HepG2 (cell line): Measurements from ENCODE around the gene METTL26.

Source experiments
- CENPX ChIP-seq: sonication (generic); formaldehyde crosslinking; IDR thresholded peaks from 2 replicates; pipeline ENCODE4 v1.9.0; 2021; ENCODE audit warnings: mild to moderate bottlenecking, missing genetic modification reagents, moderate library complexity
- EP300 ChIP-seq, 3 experiments: sonication (generic) in 1 of 3; formaldehyde crosslinking in 1 of 3; IDR thresholded peaks; 2 replicates each; pipeline versions ENCODE4 v1.5.1 to v1.6.1; 2011 to 2020; ENCODE audit warnings: low read depth in 2 of 3, low read length in 2 of 3, borderline replicate concordance in 1 of 3, improper control_type of control experiment in 1 of 3, mild to moderate bottlenecking in 1 of 3, missing genetic modification reagents in 1 of 3, moderate library complexity in 1 of 3
- GABPA ChIP-seq, 2 experiments: IDR thresholded peaks; 2 replicates each; pipeline ENCODE4 v1.6.1; 2011 to 2016; ENCODE audit warnings: low read depth in 2 of 2, low read length in 1 of 2, missing biosample characterization in 1 of 2, missing genetic modification characterization in 1 of 2
- HMG20A ChIP-seq: IDR thresholded peaks from 2 replicates; pipeline ENCODE4 v1.6.1; 2016; ENCODE audit warnings: borderline replicate concordance
- KAT8 ChIP-seq: IDR thresholded peaks from 2 replicates; pipeline ENCODE4 v1.6.1; 2016; ENCODE audit warnings: missing genetic modification reagents, missing compliant biosample characterization
- NFYB ChIP-seq: sonication (generic); formaldehyde crosslinking; IDR thresholded peaks from 2 replicates; pipeline ENCODE4 v1.4.0; 2020; ENCODE audit warnings: missing genetic modification reagents
- SRF ChIP-seq: IDR thresholded peaks from 2 replicates; pipeline ENCODE4 v1.6.1; 2011; ENCODE audit warnings: mild to moderate bottlenecking, low read depth, low read length, moderate library complexity
- TCF7L2 ChIP-seq: IDR thresholded peaks from 2 replicates; pipeline ENCODE4 v1.6.1; 2011; ENCODE audit warnings: mild to moderate bottlenecking, low read depth, low read length, moderate library complexity
- ZBTB21 ChIP-seq: sonication (generic); formaldehyde crosslinking; IDR thresholded peaks from 2 replicates; pipeline ENCODE4 v1.4.0; 2020; ENCODE audit warnings: missing genetic modification reagents
- ZNF883 ChIP-seq: sonication (generic); formaldehyde crosslinking; IDR thresholded peaks from 2 replicates; pipeline ENCODE4 v1.5.1; 2020; ENCODE audit warnings: mild to moderate bottlenecking, missing genetic modification reagents; ENCODE audit errors: not compliant biosample characterization
- TF ChIP-seq, protein P1 (sequence below): fragments of 450-650 bp; IDR thresholded peaks from 2 replicates; pipeline ENCODE4 v1.6.1; 2016
- TF ChIP-seq, protein P2 (sequence below): sonication (generic); formaldehyde crosslinking; IDR thresholded peaks from 2 replicates; pipeline ENCODE4 v1.4.0; 2020; ENCODE audit warnings: missing genetic modification reagents

DNA sequence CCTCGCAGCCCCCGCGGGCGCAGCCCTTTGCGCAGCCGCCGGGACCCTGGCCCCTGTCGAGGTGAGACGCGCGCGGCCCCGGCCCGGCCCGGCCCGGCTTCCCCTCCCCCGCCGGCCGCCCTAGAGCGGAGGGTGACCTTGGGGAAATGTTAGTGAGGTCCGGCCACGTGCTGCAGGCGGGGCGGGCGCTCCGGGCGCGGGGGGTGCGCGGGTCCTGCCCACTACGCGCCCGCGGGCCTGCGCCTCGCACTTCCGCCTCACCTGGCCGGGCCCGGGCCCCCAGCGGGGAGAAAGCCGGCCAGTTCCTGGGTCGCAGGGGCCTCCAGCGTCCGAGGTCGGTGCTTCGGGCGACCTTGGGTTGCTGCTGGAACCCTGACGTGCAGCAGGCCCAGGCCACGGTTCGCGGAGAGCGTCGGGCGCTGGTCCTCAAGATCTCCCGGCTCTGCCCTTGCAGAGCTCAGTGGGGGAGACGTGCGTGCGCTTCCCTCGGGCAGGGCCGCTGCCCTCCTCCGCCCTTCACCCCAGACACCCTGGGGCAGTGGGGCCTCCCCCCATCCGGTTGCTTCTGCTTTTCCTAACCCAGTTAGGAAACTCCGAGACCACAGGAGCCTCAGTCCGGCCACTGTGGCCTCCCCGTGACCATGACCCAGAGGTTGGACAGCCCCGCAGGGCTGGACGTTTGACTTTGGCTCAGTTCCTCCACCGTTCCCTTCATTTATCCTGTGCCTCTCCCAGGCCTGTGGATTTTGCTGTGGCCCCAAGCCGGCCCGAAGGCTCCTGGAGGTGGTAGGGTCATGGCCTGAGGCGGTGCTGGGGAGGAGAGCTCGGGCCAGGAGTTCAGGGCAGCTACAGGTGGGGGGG is 6.3 kb upstream of the METTL26 start:
- TF ChIP-seq TCF7L2 (no peak), ZNF883 (CRISPR knock-in tag) (no peak), SRF (no peak), GABPA (IDR thresholded peaks at IDR 0.05; ENCODE audit: low read depth, low read length) (0 out of 2 replicates have a peak, but pooled peaks have one; percentile 26), GABPA (CRISPR knock-in tag; IDR thresholded peaks at IDR 0.05; ENCODE audit: low read depth) (peak; percentile 41; the same call in 1 of the 2 replicates), EP300 (IDR thresholded peaks at IDR 0.05; ENCODE audit: low read depth in 2 of 2, low read length in 2 of 2) (0 out of 4 replicates have a peak, but pooled peaks of 1 of the 2 experiments have one; percentile 7), EP300 (CRISPR knock-in tag; IDR thresholded peaks at IDR 0.05; ENCODE audit: borderline replicate concordance) (no peak; the same call in none of the 2 replicates), HMG20A (no peak), CENPX (no peak), NFYB (no peak), ZBTB21 (no peak), KAT8 (CRISPR knock-in tag) (no peak; the same call in 1 of the 2 replicates)
- TF ChIP-seq, protein P1, sequence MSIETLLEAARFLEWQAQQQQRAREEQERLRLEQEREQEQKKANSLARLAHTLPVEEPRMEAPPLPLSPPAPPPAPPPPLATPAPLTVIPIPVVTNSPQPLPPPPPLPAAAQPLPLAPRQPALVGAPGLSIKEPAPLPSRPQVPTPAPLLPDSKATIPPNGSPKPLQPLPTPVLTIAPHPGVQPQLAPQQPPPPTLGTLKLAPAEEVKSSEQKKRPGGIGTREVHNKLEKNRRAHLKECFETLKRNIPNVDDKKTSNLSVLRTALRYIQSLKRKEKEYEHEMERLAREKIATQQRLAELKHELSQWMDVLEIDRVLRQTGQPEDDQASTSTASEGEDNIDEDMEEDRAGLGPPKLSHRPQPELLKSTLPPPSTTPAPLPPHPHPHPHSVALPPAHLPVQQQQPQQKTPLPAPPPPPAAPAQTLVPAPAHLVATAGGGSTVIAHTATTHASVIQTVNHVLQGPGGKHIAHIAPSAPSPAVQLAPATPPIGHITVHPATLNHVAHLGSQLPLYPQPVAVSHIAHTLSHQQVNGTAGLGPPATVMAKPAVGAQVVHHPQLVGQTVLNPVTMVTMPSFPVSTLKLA, result no peak
- TF ChIP-seq, protein P2, sequence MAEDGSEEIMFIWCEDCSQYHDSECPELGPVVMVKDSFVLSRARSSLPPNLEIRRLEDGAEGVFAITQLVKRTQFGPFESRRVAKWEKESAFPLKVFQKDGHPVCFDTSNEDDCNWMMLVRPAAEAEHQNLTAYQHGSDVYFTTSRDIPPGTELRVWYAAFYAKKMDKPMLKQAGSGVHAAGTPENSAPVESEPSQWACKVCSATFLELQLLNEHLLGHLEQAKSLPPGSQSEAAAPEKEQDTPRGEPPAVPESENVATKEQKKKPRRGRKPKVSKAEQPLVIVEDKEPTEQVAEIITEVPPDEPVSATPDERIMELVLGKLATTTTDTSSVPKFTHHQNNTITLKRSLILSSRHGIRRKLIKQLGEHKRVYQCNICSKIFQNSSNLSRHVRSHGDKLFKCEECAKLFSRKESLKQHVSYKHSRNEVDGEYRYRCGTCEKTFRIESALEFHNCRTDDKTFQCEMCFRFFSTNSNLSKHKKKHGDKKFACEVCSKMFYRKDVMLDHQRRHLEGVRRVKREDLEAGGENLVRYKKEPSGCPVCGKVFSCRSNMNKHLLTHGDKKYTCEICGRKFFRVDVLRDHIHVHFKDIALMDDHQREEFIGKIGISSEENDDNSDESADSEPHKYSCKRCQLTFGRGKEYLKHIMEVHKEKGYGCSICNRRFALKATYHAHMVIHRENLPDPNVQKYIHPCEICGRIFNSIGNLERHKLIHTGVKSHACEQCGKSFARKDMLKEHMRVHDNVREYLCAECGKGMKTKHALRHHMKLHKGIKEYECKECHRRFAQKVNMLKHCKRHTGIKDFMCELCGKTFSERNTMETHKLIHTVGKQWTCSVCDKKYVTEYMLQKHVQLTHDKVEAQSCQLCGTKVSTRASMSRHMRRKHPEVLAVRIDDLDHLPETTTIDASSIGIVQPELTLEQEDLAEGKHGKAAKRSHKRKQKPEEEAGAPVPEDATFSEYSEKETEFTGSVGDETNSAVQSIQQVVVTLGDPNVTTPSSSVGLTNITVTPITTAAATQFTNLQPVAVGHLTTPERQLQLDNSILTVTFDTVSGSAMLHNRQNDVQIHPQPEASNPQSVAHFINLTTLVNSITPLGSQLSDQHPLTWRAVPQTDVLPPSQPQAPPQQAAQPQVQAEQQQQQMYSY, result no peak
